Muscle layer of duodenum (tissue), 2 donors: ENCODE data around the gene PTAR1.
"Not testable (repeated sequence)": the region's sequence is repeated elsewhere in the genome, so short reads cannot be mapped to it uniquely, and the experiment has no call there.

Experiments
- H3K27ac ChIP-seq: one replicate; pipeline ENCODE4 v1.7.0; 2013; ENCODE audit warnings: mild to moderate bottlenecking, low read length
- H3K27me3 ChIP-seq: one replicate; pipeline ENCODE4 v1.7.0; 2013; ENCODE audit warnings: low read depth, mild to moderate bottlenecking, control low read depth, low read length
- H3K36me3 ChIP-seq, 2 donors: one replicate each; pipeline ENCODE4 v1.7.0; 2013; ENCODE audit warnings: low read length in 2 of 2, control low read depth in 1 of 2, mild to moderate bottlenecking in 1 of 2; ENCODE audit not compliant: insufficient read depth in 2 of 2, control insufficient read depth in 1 of 2
- H3K4me1 ChIP-seq, 2 donors: one replicate each; pipeline ENCODE4 v1.7.0; 2013; ENCODE audit warnings: low read length in 2 of 2, mild to moderate bottlenecking in 2 of 2, control low read depth in 1 of 2, moderate library complexity in 1 of 2; ENCODE audit not compliant: insufficient read depth in 2 of 2, control insufficient read depth in 1 of 2
- H3K4me3 ChIP-seq, 2 donors: one replicate each; pipeline ENCODE4 v1.7.0; 2013; ENCODE audit warnings: low read length in 2 of 2, low read depth in 1 of 2, mild to moderate bottlenecking in 1 of 2
- H3K9me3 ChIP-seq, 2 donors: one replicate each; pipeline ENCODE4 v1.7.0; 2013; ENCODE audit warnings: low read length in 2 of 2, control low read depth in 1 of 2, mild to moderate bottlenecking in 1 of 2; ENCODE audit not compliant: control insufficient read depth in 1 of 2
- donor health status: healthy.

PTAR1 gene

GRCh38 chr9:69759421-69760277, at the start of gene PTAR1:
TSS of gene PTAR1 (minus strand) at chr9:69760011. CDS start at chr9:69759938, 73 bp downstream.
- no peaks in the 10 kb centered on the region for H3K27me3 ChIP-seq
- H3K9me3 ChIP-seq = no peaks in the 10 kb centered on the region
- no peaks in the 10 kb centered on the region for H3K36me3 ChIP-seq
- peaks cover 0 to 9% of the 10 kb centered on the region in 2 donors for H3K4me1 ChIP-seq
- H3K4me3 ChIP-seq = peak within 1 kb of the TSS; percentile 77 to 89
- peak within 1 kb of the TSS; percentile 81 for H3K27ac ChIP-seq

- no peaks in the 10 kb centered on the region for H3K4me1 ChIP-seq
- H3K27me3 ChIP-seq = no peaks in the 10 kb centered on the region
- H3K9me3 ChIP-seq = no peaks in the 10 kb centered on the region
- H3K36me3 ChIP-seq = no peaks in the 10 kb centered on the region
- H3K27ac ChIP-seq = no peak overlapping the region
- no peak overlapping the region for H3K4me3 ChIP-seq
Measured at GRCh38 chr9:69809304-69809863, 49.6 kb upstream of the PTAR1 start.

DNA sequence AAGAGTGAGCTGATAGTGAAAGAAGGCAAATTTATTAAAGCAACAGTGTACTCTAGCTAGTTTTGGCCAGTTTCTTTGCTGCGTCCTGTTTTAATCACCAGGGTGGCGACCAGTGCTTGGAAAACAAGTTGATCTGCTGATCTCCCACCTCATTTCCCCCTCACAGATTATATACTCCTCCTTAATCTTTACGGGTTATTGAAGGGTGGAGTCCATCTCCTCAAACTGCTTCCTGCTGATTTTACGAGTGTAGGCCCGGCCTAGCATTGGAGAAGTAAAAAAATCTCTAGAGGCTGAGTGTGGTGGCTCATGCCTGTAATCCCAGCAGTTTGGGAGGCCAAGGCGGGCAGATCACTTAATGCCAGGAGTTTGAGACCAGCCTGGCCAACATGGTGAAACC, 46.8 kb upstream of the PTAR1 start:
- H3K36me3 ChIP-seq = no peaks in the 10 kb centered on the region
- H3K9me3 ChIP-seq = no peaks in the 10 kb centered on the region
- no peak overlapping the region for H3K4me3 ChIP-seq
- no peaks in the 10 kb centered on the region for H3K4me1 ChIP-seq
- H3K27ac ChIP-seq = no peak overlapping the region
- no peaks in the 10 kb centered on the region for H3K27me3 ChIP-seq

DNA sequence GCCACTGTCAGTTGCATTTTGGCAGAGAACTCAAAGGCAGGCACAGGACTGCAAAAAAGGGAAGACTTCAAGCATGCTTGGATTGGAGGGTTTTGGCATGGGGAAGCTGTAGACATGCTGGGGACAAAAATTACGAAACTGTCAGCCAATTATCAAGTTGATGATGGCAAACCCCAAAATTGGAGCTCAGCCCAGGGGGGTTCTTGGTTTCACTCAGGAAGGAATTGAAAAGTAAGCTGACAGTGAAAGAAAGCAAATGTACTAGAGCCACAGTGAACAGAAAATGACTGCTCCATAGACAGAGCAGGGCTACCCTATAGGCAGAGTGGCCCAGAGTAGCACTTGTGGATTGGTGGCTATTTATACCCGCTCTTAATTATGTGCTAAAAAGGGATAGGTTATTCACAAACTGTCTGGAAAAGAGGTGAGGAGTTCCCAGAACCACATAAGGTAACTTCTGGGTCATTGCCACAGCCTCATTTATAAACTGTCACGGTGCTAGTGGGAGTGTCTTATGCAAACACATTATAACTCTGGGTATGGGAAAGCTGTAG, 46.2 kb upstream of the PTAR1 start:
- Histone ChIP-seq H3K27me3 (no peaks in the 10 kb centered on the region), H3K9me3 (no peaks in the 10 kb centered on the region), H3K27ac (no peak overlapping the region), H3K4me1 (no peaks in the 10 kb centered on the region), H3K36me3 (no peaks in the 10 kb centered on the region), H3K4me3 (no peak overlapping the region)

DNA sequence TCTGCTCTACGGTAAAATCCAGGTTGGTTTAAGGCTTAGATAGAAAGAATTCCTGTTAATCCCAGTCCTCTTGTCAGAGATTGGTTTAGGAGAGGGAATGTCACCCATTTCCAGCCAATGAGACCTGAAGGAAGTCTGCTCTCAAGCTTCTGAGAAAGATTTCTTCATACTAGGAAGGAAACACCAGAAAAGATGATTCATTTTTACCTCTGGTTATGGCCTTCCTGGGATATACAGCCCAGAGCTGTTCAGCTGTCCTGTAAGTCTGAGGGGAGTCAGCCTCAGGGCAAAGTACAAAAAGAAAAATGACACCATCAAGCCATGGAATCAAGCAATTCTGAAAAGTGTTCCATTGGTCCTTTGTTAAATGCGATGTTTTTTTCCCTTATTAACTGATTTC, 42.2 kb upstream of the PTAR1 start:
- H3K27ac ChIP-seq = no peak overlapping the region
- H3K36me3 ChIP-seq = no peaks in the 10 kb centered on the region
- H3K4me1 ChIP-seq = no peaks in the 10 kb centered on the region
- no peak overlapping the region for H3K4me3 ChIP-seq
- H3K9me3 ChIP-seq = no peaks in the 10 kb centered on the region
- H3K27me3 ChIP-seq = no peaks in the 10 kb centered on the region

GRCh38 chr9:69800027-69800426, 40.2 kb upstream of the PTAR1 start:
- not testable (repeated sequence) for H3K27ac ChIP-seq, H3K27me3 ChIP-seq, H3K4me1 ChIP-seq

GRCh38 chr9:69799521-69799920, 39.7 kb upstream of the PTAR1 start:
- not testable (repeated sequence) for H3K4me1 ChIP-seq, H3K27ac ChIP-seq, H3K36me3 ChIP-seq, H3K9me3 ChIP-seq, H3K27me3 ChIP-seq, H3K4me3 ChIP-seq

More at GRCh38 chr9:69800027-69800426, 40.2 kb upstream of the PTAR1 start:
- not testable (repeated sequence) for H3K4me3 ChIP-seq, H3K36me3 ChIP-seq, H3K9me3 ChIP-seq

GRCh38 chr9:69798744-69799143, 38.9 kb upstream of the PTAR1 start:
- Histone ChIP-seq H3K4me1 (no peaks in the 10 kb centered on the region), H3K36me3 (no peaks in the 10 kb centered on the region), H3K27me3 (no peaks in the 10 kb centered on the region), H3K4me3 (no peak overlapping the region), H3K9me3 (no peaks in the 10 kb centered on the region), H3K27ac (no peak overlapping the region)

DNA sequence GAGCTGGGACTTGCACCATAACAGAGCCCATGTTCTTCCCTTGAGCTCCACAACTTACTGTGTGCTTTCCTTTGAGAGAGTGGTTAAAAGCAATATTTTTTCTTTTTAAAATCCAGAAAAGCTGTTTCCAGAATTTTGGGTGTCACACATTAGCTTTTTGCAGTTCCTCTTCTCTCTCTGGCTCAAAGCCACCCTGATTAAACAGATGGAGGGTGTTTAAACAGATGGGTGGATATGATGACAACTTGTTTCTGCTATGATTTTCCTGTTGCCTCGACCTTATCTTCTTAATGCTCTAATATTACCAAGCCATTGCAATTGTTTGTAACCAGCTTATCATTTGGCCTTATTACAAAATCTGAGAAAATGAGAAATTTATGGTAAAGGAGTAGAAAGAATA, 37.9 kb upstream of the PTAR1 start:
- Histone ChIP-seq H3K4me3 (no peak overlapping the region), H3K27ac (no peak overlapping the region), H3K27me3 (no peaks in the 10 kb centered on the region), H3K4me1 (no peaks in the 10 kb centered on the region), H3K9me3 (no peaks in the 10 kb centered on the region), H3K36me3 (no peaks in the 10 kb centered on the region)

- H3K9me3 ChIP-seq = no peaks in the 10 kb centered on the region
- no peak overlapping the region for H3K4me3 ChIP-seq
- no peaks in the 10 kb centered on the region for H3K4me1 ChIP-seq
- no peaks in the 10 kb centered on the region for H3K36me3 ChIP-seq
- no peaks in the 10 kb centered on the region for H3K27me3 ChIP-seq
- H3K27ac ChIP-seq = no peak overlapping the region
Measured at GRCh38 chr9:69794356-69794755, 34.5 kb upstream of the PTAR1 start.

DNA sequence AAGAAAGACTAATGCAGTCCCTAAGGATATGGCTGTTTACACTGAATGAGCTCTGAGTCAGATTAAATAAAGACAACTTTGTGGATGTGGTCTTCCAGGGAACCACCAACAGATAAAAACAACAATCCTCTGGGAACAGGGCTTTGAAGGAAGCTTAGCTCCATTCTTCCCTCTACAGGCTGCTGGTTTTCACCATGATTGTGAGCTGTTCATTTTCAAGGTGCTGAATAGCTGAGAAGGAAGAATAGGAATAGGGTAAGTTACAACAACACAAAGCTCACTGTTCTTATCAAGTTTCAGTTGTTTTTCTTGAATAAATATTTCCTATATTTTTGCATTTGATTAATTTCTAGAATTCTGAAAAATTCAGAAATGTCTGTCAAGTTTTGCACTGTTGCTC, 25.9 kb upstream of the PTAR1 start:
- H3K27me3 ChIP-seq = no peaks in the 10 kb centered on the region
- H3K4me3 ChIP-seq = no peak overlapping the region
- H3K9me3 ChIP-seq = no peaks in the 10 kb centered on the region
- no peak overlapping the region for H3K27ac ChIP-seq
- no peaks in the 10 kb centered on the region for H3K4me1 ChIP-seq
- H3K36me3 ChIP-seq = no peaks in the 10 kb centered on the region
